ENCODE results near the gene GGNBP2. TPM values are rescaled to one million over a fixed set of nuclear protein-coding genes. Genes with fewer than 3 reads are reported as not detected.

GGNBP2 gene
- total RNA-seq, 4 donors from 2014 or later, result 41.6 to 55.8 (median 54.2) TPM

GRCh38 chr17:36608280-36608679 lies 63.6 kb downstream of the GGNBP2 start:
- no peak for DNase-seq (ENCODE audit: extremely low spot score)
- no peak overlapping the region for H3K4me3 ChIP-seq
- H3K4me1 ChIP-seq, result peaks cover 4 to 20% (median 14%) of the 10 kb centered on the region in 4 donors
- 89% methylated on average over 6 of the region's 7 CpGs for WGBS
- H3K9me3 ChIP-seq, result no peaks in the 10 kb centered on the region
- intact Hi-C loops (cut with DNase I), result no loop called here
- peaks cover 0 to 8% (median 0%) of the 10 kb centered on the region in 4 donors for H3K36me3 ChIP-seq
- peaks cover 0 to 1% (median 0%) of the 10 kb centered on the region in 4 donors for H3K27me3 ChIP-seq
- no peak overlapping the region for H3K27ac ChIP-seq (replicated peaks in 1 of 4)
- TF ChIP-seq, protein P1, sequence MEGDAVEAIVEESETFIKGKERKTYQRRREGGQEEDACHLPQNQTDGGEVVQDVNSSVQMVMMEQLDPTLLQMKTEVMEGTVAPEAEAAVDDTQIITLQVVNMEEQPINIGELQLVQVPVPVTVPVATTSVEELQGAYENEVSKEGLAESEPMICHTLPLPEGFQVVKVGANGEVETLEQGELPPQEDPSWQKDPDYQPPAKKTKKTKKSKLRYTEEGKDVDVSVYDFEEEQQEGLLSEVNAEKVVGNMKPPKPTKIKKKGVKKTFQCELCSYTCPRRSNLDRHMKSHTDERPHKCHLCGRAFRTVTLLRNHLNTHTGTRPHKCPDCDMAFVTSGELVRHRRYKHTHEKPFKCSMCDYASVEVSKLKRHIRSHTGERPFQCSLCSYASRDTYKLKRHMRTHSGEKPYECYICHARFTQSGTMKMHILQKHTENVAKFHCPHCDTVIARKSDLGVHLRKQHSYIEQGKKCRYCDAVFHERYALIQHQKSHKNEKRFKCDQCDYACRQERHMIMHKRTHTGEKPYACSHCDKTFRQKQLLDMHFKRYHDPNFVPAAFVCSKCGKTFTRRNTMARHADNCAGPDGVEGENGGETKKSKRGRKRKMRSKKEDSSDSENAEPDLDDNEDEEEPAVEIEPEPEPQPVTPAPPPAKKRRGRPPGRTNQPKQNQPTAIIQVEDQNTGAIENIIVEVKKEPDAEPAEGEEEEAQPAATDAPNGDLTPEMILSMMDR (IDR thresholded peaks at IDR 0.05), result no peak
- TF ChIP-seq POLR2A (IDR thresholded peaks at IDR 0.05; ENCODE audit: low read depth) (no peak), EP300 (IDR thresholded peaks at IDR 0.05) (no peak), POLR2AphosphoS5 (IDR thresholded peaks at IDR 0.05) (no peak)

- Histone ChIP-seq H3K4me3 (no peak overlapping the region), H3K4me1 (peaks cover 2 to 14% (median 10%) of the 10 kb centered on the region in 4 donors), H3K27me3 (peaks cover 0 to 8% (median 0%) of the 10 kb centered on the region in 4 donors), H3K9me3 (no peaks in the 10 kb centered on the region), H3K27ac (replicated peaks in 1 of 4) (no peak overlapping the region), H3K36me3 (peaks cover 0 to 8% (median 0%) of the 10 kb centered on the region in 4 donors)
- intact Hi-C loops (cut with DNase I), result no loop called here
- DNase-seq (ENCODE audit: extremely low spot score), result no peak
- WGBS, result 45% methylated on average over 16 of the region's 24 CpGs
- TF ChIP-seq POLR2A (IDR thresholded peaks at IDR 0.05; ENCODE audit: low read depth), result no peak
- TF ChIP-seq EP300 (IDR thresholded peaks at IDR 0.05), result no peak
- TF ChIP-seq, protein P1 (IDR thresholded peaks at IDR 0.05), result peak; percentile 22 to 42 (median 41)
These were observed 64.2 kb downstream of the GGNBP2 start for GRCh38 chr17:36608794-36609497.

GRCh38 chr17:36609498-36609862 lies 64.8 kb downstream of the GGNBP2 start:
- intact Hi-C loops (cut with DNase I), result no loop called here
- 76% methylated on average over 7 of the region's 7 CpGs for WGBS

GRCh38 chr17:36610474-36610873 lies 65.8 kb downstream of the GGNBP2 start:
- peaks cover 0 to 23% (median 0%) of the 10 kb centered on the region in 4 donors for H3K27me3 ChIP-seq
- TF ChIP-seq, protein P1 (IDR thresholded peaks at IDR 0.05), result no peak
- TF ChIP-seq POLR2A (IDR thresholded peaks at IDR 0.05; ENCODE audit: low read depth) (no peak), EP300 (IDR thresholded peaks at IDR 0.05) (no peak), POLR2AphosphoS5 (IDR thresholded peaks at IDR 0.05) (no peak)
- peaks cover 0 to 8% (median 0%) of the 10 kb centered on the region in 4 donors for H3K36me3 ChIP-seq
- 63% methylated on average over 6 of the region's 6 CpGs for WGBS
- H3K9me3 ChIP-seq, result no peaks in the 10 kb centered on the region
- DNase-seq (ENCODE audit: extremely low spot score), result no peak
- no peak overlapping the region for H3K4me3 ChIP-seq
- no peak overlapping the region for H3K27ac ChIP-seq (replicated peaks in 1 of 4)
- H3K4me1 ChIP-seq, result peaks cover 2 to 11% (median 8%) of the 10 kb centered on the region in 4 donors
- intact Hi-C loops (cut with DNase I), result no loop called here

More at GRCh38 chr17:36609498-36609862, 64.8 kb downstream of the GGNBP2 start:
- H3K4me3 ChIP-seq, result no peak overlapping the region
- no peaks in the 10 kb centered on the region for H3K9me3 ChIP-seq
- no peak for DNase-seq (ENCODE audit: extremely low spot score)
- TF ChIP-seq POLR2A (IDR thresholded peaks at IDR 0.05; ENCODE audit: low read depth) (no peak), EP300 (IDR thresholded peaks at IDR 0.05) (no peak), POLR2AphosphoS5 (IDR thresholded peaks at IDR 0.05) (no peak)
- TF ChIP-seq, protein P1 (IDR thresholded peaks at IDR 0.05), result no peak
- H3K27me3 ChIP-seq, result peaks cover 0 to 13% (median 0%) of the 10 kb centered on the region in 4 donors
- H3K36me3 ChIP-seq, result peaks cover 0 to 8% (median 0%) of the 10 kb centered on the region in 4 donors
- H3K27ac ChIP-seq (replicated peaks in 1 of 4), result no peak overlapping the region
- peaks cover 2 to 11% (median 8%) of the 10 kb centered on the region in 4 donors for H3K4me1 ChIP-seq

Data from esophagus muscularis mucosa (tissue), 4 donors.